H1 (cell line): ENCODE results near the gene C2CD4D.

Experiments used
- BRCA1 ChIP-seq: IDR thresholded peaks from 2 replicates; pipeline ENCODE4 v1.6.1; 2012; ENCODE audit warnings: low read depth, low read length, improper control_type of control experiment
- CEBPB ChIP-seq: IDR thresholded peaks from 2 replicates; pipeline ENCODE4 v1.6.1; 2012; ENCODE audit warnings: low read depth, low read length
- CHD2 ChIP-seq: IDR thresholded peaks from 2 replicates; pipeline ENCODE4 v1.6.1; 2012; ENCODE audit warnings: low read length, improper control_type of control experiment
- EP300 ChIP-seq, 2 experiments: IDR thresholded peaks; 1 replicate in 1 of 2; 2 replicates in 1 of 2; pipeline ENCODE4 v1.6.1; 2011 to 2012; ENCODE audit warnings: low read depth in 2 of 2, low read length in 2 of 2, mild to moderate bottlenecking in 2 of 2, borderline replicate concordance in 1 of 2, inconsistent platforms in 1 of 2, moderate library complexity in 1 of 2
- MAFK ChIP-seq: IDR thresholded peaks from 2 replicates; pipeline ENCODE4 v1.6.1; 2012; ENCODE audit warnings: low read depth, mild to moderate bottlenecking, improper control_type of control experiment, low read length
- POLR2AphosphoS5 ChIP-seq: IDR thresholded peaks from 2 replicates; pipeline ENCODE4 v1.6.1; 2011; ENCODE audit warnings: low read depth, low read length
- ZNF274 ChIP-seq: IDR thresholded peaks from 2 replicates; pipeline ENCODE4 v1.7.0; 2012; ENCODE audit warnings: low read length, borderline replicate concordance; ENCODE audit errors: extremely low read depth

DNA sequence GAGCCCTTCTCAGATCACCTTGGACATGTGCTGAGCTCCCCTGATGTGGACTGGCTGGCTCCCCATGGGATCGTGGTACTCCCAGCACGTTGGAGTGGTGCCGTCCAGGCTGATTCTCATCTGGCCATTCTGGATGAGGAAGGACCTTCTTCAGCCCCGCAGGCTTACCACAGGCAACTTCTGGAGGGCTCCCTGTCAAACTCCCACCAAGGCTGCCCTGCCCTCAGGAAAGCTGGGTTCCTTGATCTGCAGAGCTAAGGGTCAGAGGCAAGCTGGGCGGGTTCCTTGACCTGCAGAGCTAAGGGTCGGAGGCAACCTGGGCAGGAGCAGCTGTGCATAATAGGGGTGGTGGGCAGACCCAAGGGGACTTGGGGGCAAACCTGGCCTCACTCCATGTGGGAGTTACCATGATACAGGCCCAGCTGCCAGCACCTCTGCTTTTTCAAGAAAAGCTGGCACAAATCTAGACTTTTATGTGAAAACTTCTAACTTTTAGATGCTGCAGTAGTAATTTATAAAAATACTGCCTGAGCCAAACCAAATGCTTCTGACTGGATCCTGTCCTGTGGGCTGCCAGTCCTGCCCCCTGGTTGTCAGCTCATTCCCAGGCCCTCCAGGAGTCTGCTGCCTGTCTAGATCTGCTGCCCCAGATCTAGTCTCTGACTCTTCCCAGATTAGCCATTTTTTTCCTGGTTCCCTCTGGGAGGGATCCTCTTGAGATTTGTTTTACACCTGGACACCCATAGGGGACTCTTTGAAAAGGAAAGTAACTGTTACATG, 19.5 kb upstream of the C2CD4D start:
- TF ChIP-seq MAFK (no peak), ZNF274 (no peak), CHD2 (no peak), BRCA1 (no peak), CEBPB (no peak), EP300 (IDR thresholded peaks at IDR 0.05; ENCODE audit: borderline replicate concordance in 1 of 2, low read depth in 2 of 2, low read length in 2 of 2) (no peak), POLR2AphosphoS5 (no peak)
